Measurements from ENCODE around the gene MAP3K2.
"Not testable (repeated sequence)": the region's sequence is repeated elsewhere in the genome, so short reads cannot be mapped to it uniquely, and the experiment has no call there.

Gene MAP3K2

GRCh38 chr2:127421116-127421800, 33.5 kb upstream of the MAP3K2 start:
- no peak for DNase-seq

GRCh38 chr2:127420039-127420864, 32.5 kb upstream of the MAP3K2 start:
- DNase-seq = no peak

- no peak for DNase-seq
Measured at GRCh38 chr2:127419448-127420038, 31.8 kb upstream of the MAP3K2 start.

- DNase-seq = no peak
Measured at GRCh38 chr2:127419112-127419430, 31.3 kb upstream of the MAP3K2 start.

- no peak for DNase-seq
Measured at GRCh38 chr2:127418300-127419111, 30.7 kb upstream of the MAP3K2 start, which contains the start of gene PROC. TSS of gene PROC (plus strand) at chr2:127418427. CDS start at chr2:127419943, 1,516 bp downstream.

- DNase-seq = no peak
Measured at GRCh38 chr2:127417406-127417805, 29.6 kb upstream of the MAP3K2 start.

GRCh38 chr2:127416506-127417001, 28.8 kb upstream of the MAP3K2 start:
- DNase-seq = peak; percentile 7 to 41

GRCh38 chr2:127415593-127416505, 28.1 kb upstream of the MAP3K2 start:
- DNase-seq = peak in 1 of 2 experiments; percentile 68

- no peak for DNase-seq
Measured at GRCh38 chr2:127414638-127415592, 27.1 kb upstream of the MAP3K2 start.

- DNase-seq = no peak
Measured at GRCh38 chr2:127413782-127414637, 26.2 kb upstream of the MAP3K2 start.

- no peak for DNase-seq
Measured at GRCh38 chr2:127413200-127413599, 25.4 kb upstream of the MAP3K2 start.

GRCh38 chr2:127411653-127412369, 24.0 kb upstream of the MAP3K2 start:
- no peak for DNase-seq

GRCh38 chr2:127410871-127411652, 23.3 kb upstream of the MAP3K2 start:
- no peak for DNase-seq

- DNase-seq = not testable (repeated sequence)
Measured at GRCh38 chr2:127409716-127410115, 21.9 kb upstream of the MAP3K2 start.

- DNase-seq = no peak
Measured at GRCh38 chr2:127408807-127409099, 21.0 kb upstream of the MAP3K2 start.

GRCh38 chr2:127408004-127408806, 20.4 kb upstream of the MAP3K2 start:
- DNase-seq = peak; percentile 80 to 84

GRCh38 chr2:127407661-127408003, 19.9 kb upstream of the MAP3K2 start:
- no peak for DNase-seq
